GM12801 (cell line): ENCODE data around the gene SNCB.

ENCODE experiments used
- CTCF ChIP-seq: IDR thresholded peaks from one replicate; pipeline ENCODE4 v1.5.1; 2011; ENCODE audit warnings: control low read depth; ENCODE audit not compliant: insufficient read length; ENCODE audit errors: extremely low read depth

Gene SNCB

GRCh38 chr5:176629853-176630680, at the start of gene SNCB, which contains the start of gene EIF4E1B:
SNCB (minus strand) TSS chr5:176630534; CDS start chr5:176629654, 880 bp downstream.
EIF4E1B (plus strand) TSS chr5:176630675; CDS start chr5:176642788, 12,113 bp downstream.
- TF ChIP-seq CTCF, result no peak

GRCh38 chr5:176679365-176680225, 49.3 kb upstream of the SNCB start:
- no peak for TF ChIP-seq CTCF

GRCh38 chr5:176678584-176678983, 48.2 kb upstream of the SNCB start:
- TF ChIP-seq CTCF, result no peak

GRCh38 chr5:176677209-176677939, 47.0 kb upstream of the SNCB start:
- TF ChIP-seq CTCF, result no peak

- TF ChIP-seq CTCF, result no peak
These were observed 46.1 kb upstream of the SNCB start for GRCh38 chr5:176676361-176676824.

GRCh38 chr5:176675676-176676360, 45.5 kb upstream of the SNCB start:
- TF ChIP-seq CTCF, result no peak
